Erythroblast (primary cell): ENCODE results near the gene GNPTG.
A peak's percentile ranks its signal among the peaks of the same experiment; 100 is the strongest.

ENCODE experiments used
- DNase-seq, 2 experiments: peaks; one replicate each; lab custom pipeline; 2025; lab: John Stamatoyannopoulos, UW
- GATA1 ChIP-seq: IDR thresholded peaks from 2 replicates; pipeline ENCODE4 v1.6.1; 2011; ENCODE audit warnings: low read depth, mild to moderate bottlenecking, control low read depth, low read length, moderate library complexity
- POLR2A ChIP-seq: IDR thresholded peaks from 2 replicates; pipeline ENCODE4 v1.6.1; 2011; ENCODE audit warnings: mild to moderate bottlenecking, low read length

Gene GNPTG

GRCh38 chr16:1313721-1314369 is 37.9 kb upstream of the GNPTG start:
- TF ChIP-seq POLR2A: no peak
- no peak for DNase-seq

- TF ChIP-seq GATA1: no peak
- no peak for TF ChIP-seq POLR2A
- DNase-seq: no peak
Observed at GRCh38 chr16:1314399-1315068, 37.2 kb upstream of the GNPTG start.

GRCh38 chr16:1315081-1316032 is 36.4 kb upstream of the GNPTG start:
- no peak for TF ChIP-seq GATA1
- no peak for TF ChIP-seq POLR2A
- DNase-seq: no peak

- DNase-seq: no peak
- TF ChIP-seq GATA1 (no peak), POLR2A (no peak)
Observed at GRCh38 chr16:1316033-1316405, 35.7 kb upstream of the GNPTG start.

GRCh38 chr16:1317479-1318267 is 34.1 kb upstream of the GNPTG start:
- no peak for DNase-seq
- TF ChIP-seq POLR2A (peak; percentile 11), GATA1 (no peak)

- TF ChIP-seq POLR2A (no peak), GATA1 (no peak)
- DNase-seq: no peak
Observed at GRCh38 chr16:1318268-1318545, 33.5 kb upstream of the GNPTG start.

GRCh38 chr16:1319041-1319440 is 32.7 kb upstream of the GNPTG start:
- no peak for DNase-seq
- no peak for TF ChIP-seq POLR2A
- no peak for TF ChIP-seq GATA1

- TF ChIP-seq GATA1 (no peak), POLR2A (no peak)
- no peak for DNase-seq
Observed at GRCh38 chr16:1320097-1320496, 31.6 kb upstream of the GNPTG start.

- TF ChIP-seq POLR2A (no peak), GATA1 (no peak)
- DNase-seq: no peak
Observed at GRCh38 chr16:1320658-1321240, 31.0 kb upstream of the GNPTG start.

GRCh38 chr16:1322407-1322806 is 29.3 kb upstream of the GNPTG start:
- DNase-seq: no peak
- TF ChIP-seq GATA1 (no peak), POLR2A (no peak)

GRCh38 chr16:1323296-1324239 is 28.2 kb upstream of the GNPTG start:
- no peak for DNase-seq
- no peak for TF ChIP-seq GATA1
- TF ChIP-seq POLR2A: no peak

- no peak for TF ChIP-seq POLR2A
- no peak for TF ChIP-seq GATA1
- no peak for DNase-seq
Observed at GRCh38 chr16:1324286-1324826, 27.4 kb upstream of the GNPTG start.
